ENCODE data around the gene ITIH1. TPM values are rescaled to one million over a fixed set of nuclear protein-coding genes. Genes with fewer than 3 reads are reported as not detected.

ITIH1 gene
- total and polyA plus RNA-seq, 12 donors, result 0.13 TPM; not detected in 11

DNA sequence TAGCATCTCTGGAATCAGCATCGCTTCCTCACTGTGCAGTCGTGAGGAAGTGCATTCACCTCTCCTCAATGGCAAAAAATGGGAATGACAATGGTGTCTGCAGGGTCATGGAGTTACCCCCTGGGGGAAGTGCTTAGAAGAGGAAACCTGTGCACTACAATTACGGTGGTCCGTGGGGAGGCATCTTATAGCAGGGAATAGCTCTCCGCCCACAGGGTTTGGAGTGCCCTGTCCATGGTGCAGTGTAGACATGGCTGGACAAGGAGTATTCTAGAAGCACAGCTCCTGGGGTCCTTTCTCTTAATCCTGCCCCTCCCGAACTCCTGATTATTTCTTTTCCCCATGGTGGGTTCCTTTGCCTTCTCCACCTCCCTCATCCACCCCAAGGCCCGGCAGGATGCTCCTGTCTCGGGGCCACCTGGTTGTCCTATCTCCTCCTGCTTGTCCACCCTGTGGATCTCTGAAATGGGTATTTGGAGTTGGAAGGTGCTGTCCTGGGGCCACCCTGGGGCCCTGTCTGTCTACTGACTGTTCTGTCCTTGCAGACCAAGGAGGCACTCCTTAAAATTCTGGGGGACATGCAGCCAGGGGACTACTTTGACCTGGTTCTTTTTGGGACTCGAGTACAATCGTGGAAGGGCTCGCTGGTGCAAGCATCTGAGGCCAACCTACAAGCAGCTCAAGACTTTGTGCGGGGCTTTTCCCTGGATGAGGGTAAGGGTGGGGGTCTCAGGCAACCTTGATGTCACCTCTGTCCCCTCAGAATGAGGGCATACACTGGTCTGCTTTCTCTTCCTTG is 5.2 kb downstream of the ITIH1 start:
- Histone ChIP-seq H3K36me3 (no peaks in the 10 kb centered on the region), H3K27me3 (peaks cover 0 to 8% (median 0%) of the 10 kb centered on the region in 7 donors), H3K4me3 (no peak overlapping the region), H3K4me1 (peaks cover 0 to 11% (median 0%) of the 10 kb centered on the region in 9 donors), H3K27ac (no peak overlapping the region), H3K9me3 (no peaks in the 10 kb centered on the region)
- no peak for ATAC-seq
- intact Hi-C loops (cut with DNase I), result no loop called here
- 68 to 70% methylated on average over 12 of the region's 12 CpGs for WGBS, 2 donors
- TF ChIP-seq, protein P1, sequence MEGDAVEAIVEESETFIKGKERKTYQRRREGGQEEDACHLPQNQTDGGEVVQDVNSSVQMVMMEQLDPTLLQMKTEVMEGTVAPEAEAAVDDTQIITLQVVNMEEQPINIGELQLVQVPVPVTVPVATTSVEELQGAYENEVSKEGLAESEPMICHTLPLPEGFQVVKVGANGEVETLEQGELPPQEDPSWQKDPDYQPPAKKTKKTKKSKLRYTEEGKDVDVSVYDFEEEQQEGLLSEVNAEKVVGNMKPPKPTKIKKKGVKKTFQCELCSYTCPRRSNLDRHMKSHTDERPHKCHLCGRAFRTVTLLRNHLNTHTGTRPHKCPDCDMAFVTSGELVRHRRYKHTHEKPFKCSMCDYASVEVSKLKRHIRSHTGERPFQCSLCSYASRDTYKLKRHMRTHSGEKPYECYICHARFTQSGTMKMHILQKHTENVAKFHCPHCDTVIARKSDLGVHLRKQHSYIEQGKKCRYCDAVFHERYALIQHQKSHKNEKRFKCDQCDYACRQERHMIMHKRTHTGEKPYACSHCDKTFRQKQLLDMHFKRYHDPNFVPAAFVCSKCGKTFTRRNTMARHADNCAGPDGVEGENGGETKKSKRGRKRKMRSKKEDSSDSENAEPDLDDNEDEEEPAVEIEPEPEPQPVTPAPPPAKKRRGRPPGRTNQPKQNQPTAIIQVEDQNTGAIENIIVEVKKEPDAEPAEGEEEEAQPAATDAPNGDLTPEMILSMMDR (IDR thresholded peaks at IDR 0.05), result no peak
- no peak for DNase-seq

DNA sequence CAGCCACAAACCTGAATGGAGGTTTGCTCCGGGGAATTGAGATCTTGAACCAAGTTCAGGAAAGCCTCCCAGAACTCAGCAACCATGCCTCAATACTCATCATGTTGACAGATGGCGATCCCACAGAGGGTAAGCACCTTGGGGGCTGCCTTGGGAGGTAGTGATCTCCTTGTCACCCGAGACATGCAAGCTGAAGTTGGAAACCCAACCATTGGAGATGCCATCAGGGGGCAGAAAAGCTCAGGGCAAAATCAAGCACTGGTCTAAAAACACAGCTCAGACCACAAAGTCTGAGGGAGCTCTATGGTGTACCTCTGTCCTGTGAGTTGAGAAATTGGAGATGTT is 5.8 kb downstream of the ITIH1 start:
- 87 to 90% methylated on average over 3 of the region's 3 CpGs for WGBS, 2 donors
- H3K4me1 ChIP-seq, result peaks cover 0 to 11% (median 0%) of the 10 kb centered on the region in 9 donors
- peaks cover 0 to 8% (median 0%) of the 10 kb centered on the region in 7 donors for H3K27me3 ChIP-seq
- no peak overlapping the region for H3K27ac ChIP-seq
- TF ChIP-seq, protein P1 (IDR thresholded peaks at IDR 0.05), result no peak
- H3K9me3 ChIP-seq, result no peaks in the 10 kb centered on the region
- no peak for ATAC-seq
- DNase-seq, result no peak
- H3K4me3 ChIP-seq, result no peak overlapping the region
- intact Hi-C loops (cut with DNase I), result no loop called here
- no peaks in the 10 kb centered on the region for H3K36me3 ChIP-seq

DNA sequence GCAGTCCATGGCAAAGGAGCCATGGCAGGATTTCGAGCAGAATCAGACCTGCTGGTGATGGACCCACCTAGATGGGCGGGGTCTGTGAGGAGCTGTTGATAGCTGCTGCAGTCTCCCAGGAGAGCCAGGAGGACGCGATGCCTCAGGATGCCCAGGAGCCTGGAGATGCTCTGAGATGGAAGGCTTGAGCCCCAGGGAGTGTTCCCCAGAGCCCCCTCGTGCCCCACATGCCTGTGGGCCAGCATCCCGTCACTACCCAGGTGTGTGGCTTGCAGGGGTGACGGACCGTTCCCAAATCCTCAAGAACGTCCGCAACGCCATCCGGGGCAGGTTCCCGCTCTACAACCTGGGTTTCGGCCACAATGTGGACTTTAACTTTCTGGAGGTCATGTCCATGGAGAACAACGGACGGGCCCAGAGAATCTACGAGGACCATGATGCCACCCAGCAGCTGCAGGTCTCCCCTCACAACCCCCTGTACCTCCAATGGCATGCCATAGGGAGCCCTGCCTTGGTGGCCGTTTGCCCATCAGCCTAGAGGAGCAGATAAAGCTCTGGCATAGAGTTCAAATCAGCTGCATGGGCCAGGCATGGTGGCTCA is 6.7 kb downstream of the ITIH1 start:
- Histone ChIP-seq H3K9me3 (no peaks in the 10 kb centered on the region), H3K27ac (no peak overlapping the region), H3K27me3 (peaks cover 0 to 8% (median 0%) of the 10 kb centered on the region in 7 donors), H3K4me3 (no peak overlapping the region), H3K4me1 (peaks cover 0 to 8% (median 0%) of the 10 kb centered on the region in 9 donors), H3K36me3 (no peaks in the 10 kb centered on the region)
- TF ChIP-seq, protein P1 (IDR thresholded peaks at IDR 0.05), result no peak
- intact Hi-C loops (cut with DNase I), result no loop called here
- WGBS, 2 donors, result 82 to 83% methylated on average over 18 of the region's 18 CpGs
- ATAC-seq (no peak), DNase-seq (no peak)

DNA sequence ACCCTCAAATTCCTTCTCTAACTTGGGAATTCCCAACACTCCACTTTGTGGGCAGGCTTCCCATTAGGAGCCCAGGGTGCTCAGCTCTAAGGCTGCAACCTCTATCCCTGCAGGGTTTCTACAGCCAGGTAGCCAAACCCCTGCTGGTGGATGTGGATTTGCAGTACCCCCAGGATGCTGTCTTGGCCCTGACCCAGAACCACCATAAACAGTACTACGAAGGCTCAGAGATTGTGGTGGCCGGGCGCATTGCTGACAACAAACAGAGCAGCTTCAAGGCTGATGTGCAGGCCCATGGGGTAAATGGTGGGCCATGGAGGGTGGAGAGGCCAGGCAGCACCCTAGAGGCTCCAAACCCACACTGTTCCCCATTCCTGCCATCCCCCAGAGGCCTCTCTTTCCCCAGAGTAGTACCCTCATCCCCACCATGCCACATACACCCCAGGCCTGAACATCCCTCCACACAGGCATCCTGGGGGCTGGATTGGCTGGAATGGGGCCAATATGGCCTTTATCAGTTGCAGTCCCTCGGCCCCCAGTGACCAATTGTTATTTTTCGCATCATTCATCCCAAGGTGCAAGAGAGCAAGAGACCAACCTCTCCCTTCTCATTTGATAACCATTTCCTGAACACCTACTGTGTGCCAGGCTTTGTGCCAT is 7.7 kb downstream of the ITIH1 start:
- TF ChIP-seq, protein P1 (IDR thresholded peaks at IDR 0.05), result no peak
- Histone ChIP-seq H3K27ac (no peak overlapping the region), H3K4me3 (no peak overlapping the region), H3K9me3 (no peaks in the 10 kb centered on the region), H3K4me1 (no peaks in the 10 kb centered on the region), H3K27me3 (peaks cover 0 to 8% (median 0%) of the 10 kb centered on the region in 7 donors), H3K36me3 (no peaks in the 10 kb centered on the region)
- 78 to 80% methylated on average over 5 of the region's 5 CpGs for WGBS, 2 donors
- intact Hi-C loops (cut with DNase I), result no loop called here
- no peak for ATAC-seq
- DNase-seq, result no peak

Measured in heart right ventricle (tissue), 16 donors.